ENCODE measurements around the gene IGFBP6. TPM values are rescaled to one million over a fixed set of nuclear protein-coding genes. Genes with fewer than 3 reads are reported as not detected.
"Not testable (repeated sequence)": the region's sequence is repeated elsewhere in the genome, so short reads cannot be mapped to it uniquely, and the experiment has no call there.

Gene IGFBP6
- total RNA-seq, 2 experiments from 2014 or later: 2.0 to 2.3 TPM

DNA sequence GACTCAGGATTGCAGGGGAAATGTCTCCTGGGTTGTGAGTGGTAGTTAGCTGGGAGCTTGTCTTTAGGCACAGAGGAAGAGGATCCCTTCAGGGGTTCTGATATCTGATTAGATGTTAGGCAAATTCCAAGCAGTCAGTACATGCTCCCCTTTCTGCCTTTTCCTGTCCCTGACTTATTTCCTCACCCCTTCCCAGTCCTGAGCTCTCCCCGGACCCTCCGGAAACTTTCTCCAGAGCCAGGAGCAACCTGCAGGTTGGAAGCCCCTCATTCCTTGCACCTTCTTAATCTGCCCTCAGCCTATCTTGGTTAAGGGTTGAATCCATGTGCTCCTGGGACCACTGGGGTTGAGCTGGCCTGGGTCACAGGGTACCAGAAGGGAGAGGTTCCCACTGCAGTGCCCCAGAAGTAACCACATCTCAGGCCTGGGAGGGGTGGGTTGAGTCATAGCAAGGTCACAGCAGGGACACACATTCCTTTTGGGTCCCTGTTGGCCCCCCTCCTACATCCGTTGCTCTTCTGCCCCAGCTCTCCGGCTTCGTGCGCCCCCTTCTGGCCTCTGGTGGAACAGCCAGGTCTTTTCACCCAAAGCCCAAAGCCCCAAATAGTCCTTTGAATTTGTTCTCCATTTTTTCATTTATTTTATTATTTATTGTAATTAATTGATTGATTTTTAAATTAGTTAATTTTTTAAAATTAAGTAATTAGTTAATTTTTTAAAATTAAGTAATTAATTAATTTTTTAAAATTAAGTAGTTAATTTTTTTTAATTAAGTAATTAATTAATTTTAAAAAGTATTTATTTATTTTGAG is 1.8 kb downstream of the IGFBP6 start:
- H3K9me3 Mint-ChIP-seq: no peaks in the 10 kb centered on the region
- H3K4me1 Mint-ChIP-seq: peaks cover 62% of the 10 kb centered on the region
- H3K4me3 Mint-ChIP-seq: peak overlapping the region; percentile 80
- peak; percentile 91 for DNase-seq
- POLR2A ChIA-PET: interaction anchor here (0.5 to 3.4 kb wide), 7 partner anchors 20 to 201 kb away, joined by 3 to 28 read pairs (median 5); partner anchors contain the start of genes EIF4B and SPRYD3
- ATAC-seq (ENCODE audit: low read depth): peak; percentile 26
- H3K36me3 Mint-ChIP-seq: peaks cover under 1% of the 10 kb centered on the region
- peak overlapping the region; percentile 92 for H3K27ac Mint-ChIP-seq
- peaks cover 2% of the 10 kb centered on the region for H3K27me3 Mint-ChIP-seq

DNA sequence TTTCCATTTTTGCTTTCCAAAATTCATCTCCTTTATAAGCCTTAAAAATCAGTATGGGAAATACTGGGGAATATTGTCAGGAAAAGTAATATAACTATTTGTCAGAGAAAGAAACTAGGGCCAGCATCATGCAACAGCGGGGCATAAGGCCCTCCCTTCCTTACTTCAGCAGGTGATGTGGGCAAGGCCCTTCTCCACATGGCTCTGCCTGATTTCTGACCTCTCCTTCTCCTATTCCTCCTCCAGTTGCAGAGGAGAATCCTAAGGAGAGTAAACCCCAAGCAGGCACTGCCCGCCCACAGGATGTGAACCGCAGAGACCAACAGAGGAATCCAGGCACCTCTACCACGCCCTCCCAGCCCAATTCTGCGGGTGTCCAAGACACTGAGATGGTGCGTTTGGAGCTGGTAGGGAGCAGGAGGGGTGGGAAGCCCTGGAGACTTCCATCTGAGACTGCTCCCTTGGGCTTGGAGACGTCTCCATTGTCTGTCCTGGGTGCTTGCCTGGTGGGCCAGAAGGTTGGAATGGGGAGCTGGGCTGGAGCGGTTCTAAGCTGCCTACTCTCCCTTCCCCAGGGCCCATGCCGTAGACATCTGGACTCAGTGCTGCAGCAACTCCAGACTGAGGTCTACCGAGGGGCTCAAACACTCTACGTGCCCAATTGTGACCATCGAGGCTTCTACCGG is 3.1 kb downstream of the IGFBP6 start:
- peaks cover 68% of the 10 kb centered on the region for H3K4me1 Mint-ChIP-seq
- no peaks in the 10 kb centered on the region for H3K9me3 Mint-ChIP-seq
- H3K27ac Mint-ChIP-seq: peak overlapping the region; percentile 18
- POLR2A ChIA-PET: interaction anchor here (3.4 kb wide), 1 partner anchor 34 kb away, joined by 25 read pairs; no protein-coding TSS in a partner anchor
- ATAC-seq (ENCODE audit: low read depth) (no peak), DNase-seq (no peak)
- H3K27me3 Mint-ChIP-seq: peaks cover 2% of the 10 kb centered on the region
- H3K4me3 Mint-ChIP-seq: no peak overlapping the region
- peaks cover 8% of the 10 kb centered on the region for H3K36me3 Mint-ChIP-seq

DNA sequence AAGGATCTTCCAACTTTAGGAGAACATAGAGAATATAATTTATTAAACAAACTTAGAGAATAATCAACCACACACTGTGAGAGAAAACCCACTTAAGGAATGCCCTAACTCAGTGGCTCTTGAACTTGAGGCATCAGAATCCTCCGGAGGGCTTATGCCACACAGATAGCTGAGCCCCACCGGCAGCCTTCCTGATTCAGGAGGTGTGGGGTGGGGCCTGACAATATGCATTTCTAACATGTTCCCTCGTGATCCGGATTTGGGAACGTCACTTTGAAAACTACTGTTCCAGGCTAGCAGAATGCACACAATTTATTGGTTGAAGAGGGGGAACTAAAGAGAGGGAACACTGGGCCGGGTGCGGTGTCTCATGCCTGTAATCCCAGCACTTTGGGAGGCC is 3.8 kb downstream of the IGFBP6 start:
- Mint-ChIP-seq H3K27ac (peak overlapping the region; percentile 70), H3K36me3 (peaks cover 11% of the 10 kb centered on the region), H3K27me3 (peaks cover 2% of the 10 kb centered on the region), H3K9me3 (no peaks in the 10 kb centered on the region), H3K4me1 (peaks cover 66% of the 10 kb centered on the region), H3K4me3 (peak overlapping the region; percentile 44)
- no peak for ATAC-seq (ENCODE audit: low read depth)
- POLR2A ChIA-PET: interaction anchor here (3.1 kb wide), 1 partner anchor 22 kb away, joined by 32 read pairs; the partner anchor contains the start of gene SPRYD3
- no peak for DNase-seq

- no peak for ATAC-seq (ENCODE audit: low read depth)
- peaks cover 14% of the 10 kb centered on the region for H3K36me3 Mint-ChIP-seq
- POLR2A ChIA-PET: interaction anchor here (0.7 to 3.1 kb wide), 14 partner anchors 18 to 277 kb away, joined by 3 to 32 read pairs (median 6); partner anchors contain the start of genes CSAD, EIF4B, SP1 and SPRYD3
- H3K27me3 Mint-ChIP-seq: no peaks in the 10 kb centered on the region
- H3K4me3 Mint-ChIP-seq: peak overlapping the region; percentile 41
- DNase-seq: no peak
- peak overlapping the region; percentile 94 for H3K27ac Mint-ChIP-seq
- no peaks in the 10 kb centered on the region for H3K9me3 Mint-ChIP-seq
- peaks cover 60% of the 10 kb centered on the region for H3K4me1 Mint-ChIP-seq
Measured at GRCh38 chr12:53101931-53102781, 4.7 kb downstream of the IGFBP6 start.

GRCh38 chr12:53102883-53103807 is 5.7 kb downstream of the IGFBP6 start, which contains the start of gene SOAT2:
Gene SOAT2 (plus strand): TSS chr12:53103486. CDS start chr12:53103578, 92 bp downstream.
- H3K27ac Mint-ChIP-seq: peak within 1 kb of the TSS; percentile 94
- POLR2A ChIA-PET: interaction anchor here (0.5 to 3.1 kb wide), 24 partner anchors 18 to 396 kb away, joined by 3 to 32 read pairs (median 4); partner anchors contain the start of genes AAAS, CSAD, EIF4B and ESPL1
- H3K9me3 Mint-ChIP-seq: no peaks in the 10 kb centered on the region
- H3K36me3 Mint-ChIP-seq: peaks cover 16% of the 10 kb centered on the region
- no peaks in the 10 kb centered on the region for H3K27me3 Mint-ChIP-seq
- ATAC-seq (ENCODE audit: low read depth): peak; percentile 84
- H3K4me1 Mint-ChIP-seq: peaks cover 57% of the 10 kb centered on the region
- peak within 1 kb of the TSS; percentile 69 for H3K4me3 Mint-ChIP-seq
- DNase-seq: peak; percentile 62

GRCh38 chr12:53103860-53104305 is 6.4 kb downstream of the IGFBP6 start:
- Mint-ChIP-seq H3K36me3 (peaks cover 16% of the 10 kb centered on the region), H3K9me3 (no peaks in the 10 kb centered on the region), H3K4me1 (peaks cover 50% of the 10 kb centered on the region)

DNA sequence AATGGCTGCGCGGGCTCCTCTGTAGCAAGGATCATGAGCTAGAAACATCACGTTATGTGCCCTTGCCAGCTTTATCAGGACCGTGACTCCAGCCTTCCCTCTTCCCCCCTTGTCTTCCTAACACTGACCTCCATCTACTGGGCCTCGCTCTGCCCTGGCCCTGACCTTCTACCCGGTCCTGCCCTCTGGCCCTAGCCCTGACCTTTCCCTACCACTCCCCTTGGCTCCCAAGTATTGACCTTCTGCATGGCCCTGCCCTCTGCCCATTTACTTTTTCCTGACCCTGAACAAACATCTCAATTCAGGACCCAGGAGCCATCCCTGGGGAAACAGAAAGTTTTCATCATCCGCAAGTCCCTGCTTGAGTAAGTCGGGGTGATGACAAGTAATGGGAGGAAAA is 7.8 kb downstream of the IGFBP6 start:
- POLR2A ChIA-PET: no interaction called here
- ATAC-seq (ENCODE audit: low read depth) (no peak), DNase-seq (no peak)
- H3K36me3 Mint-ChIP-seq: peaks cover 19% of the 10 kb centered on the region
- peaks cover 43% of the 10 kb centered on the region for H3K4me1 Mint-ChIP-seq
- H3K4me3 Mint-ChIP-seq: peak overlapping the region; percentile 55
- no peaks in the 10 kb centered on the region for H3K9me3 Mint-ChIP-seq
- H3K27me3 Mint-ChIP-seq: no peaks in the 10 kb centered on the region
- peak overlapping the region; percentile 65 for H3K27ac Mint-ChIP-seq

More at GRCh38 chr12:53103860-53104305, 6.4 kb downstream of the IGFBP6 start:
- no peaks in the 10 kb centered on the region for H3K27me3 Mint-ChIP-seq
- H3K27ac Mint-ChIP-seq: peak overlapping the region; percentile 94
- peak; percentile 41 for ATAC-seq (ENCODE audit: low read depth)
- DNase-seq: peak; percentile 56
- POLR2A ChIA-PET: interaction anchor here (0.6 to 3.1 kb wide), 19 partner anchors 19 to 896 kb away, joined by 3 to 32 read pairs (median 5); partner anchors contain the start of genes CSAD, EIF4B, ESPL1 and HOXC9
- H3K4me3 Mint-ChIP-seq: peak overlapping the region; percentile 69

GRCh38 chr12:53105712-53106439 is 8.4 kb downstream of the IGFBP6 start:
- Mint-ChIP-seq H3K4me3 (peak overlapping the region; percentile 55), H3K27ac (peak overlapping the region; percentile 65)

DNA sequence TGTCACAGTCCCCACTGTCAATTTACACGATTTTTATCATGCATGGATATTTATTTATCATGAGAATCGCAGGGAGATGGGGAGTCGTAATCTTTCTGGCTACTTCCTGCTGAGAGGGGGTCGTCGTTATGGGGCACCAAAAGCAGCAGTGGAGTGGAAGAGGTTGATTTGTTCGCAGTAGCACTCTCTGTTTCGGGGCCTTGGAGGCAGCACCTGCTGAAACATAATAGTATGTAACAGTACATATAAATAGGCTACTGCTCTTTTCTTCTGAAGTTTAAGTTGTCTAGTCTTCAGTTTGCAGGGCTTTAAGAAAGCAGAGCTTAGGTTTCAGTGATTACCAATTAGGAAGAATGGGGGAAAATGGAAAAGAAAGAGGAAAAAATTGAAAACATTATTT is 9.7 kb downstream of the IGFBP6 start:
- POLR2A ChIA-PET: no interaction called here
- no peaks in the 10 kb centered on the region for H3K9me3 Mint-ChIP-seq
- ATAC-seq (ENCODE audit: low read depth): no peak
- no peaks in the 10 kb centered on the region for H3K27me3 Mint-ChIP-seq
- H3K4me1 Mint-ChIP-seq: peaks cover 29% of the 10 kb centered on the region
- DNase-seq: no peak
- H3K36me3 Mint-ChIP-seq: peaks cover 19% of the 10 kb centered on the region
- no peak overlapping the region for H3K4me3 Mint-ChIP-seq
- H3K27ac Mint-ChIP-seq: no peak overlapping the region

More at GRCh38 chr12:53105712-53106439, 8.4 kb downstream of the IGFBP6 start:
- H3K4me1 Mint-ChIP-seq: peaks cover 39% of the 10 kb centered on the region
- no peaks in the 10 kb centered on the region for H3K9me3 Mint-ChIP-seq
- POLR2A ChIA-PET: interaction anchor here (0.5 kb wide), 1 partner anchor 250 kb away, joined by 3 read pairs; no protein-coding TSS in a partner anchor
- no peaks in the 10 kb centered on the region for H3K27me3 Mint-ChIP-seq
- DNase-seq (no peak), ATAC-seq (ENCODE audit: low read depth) (no peak)
- peaks cover 19% of the 10 kb centered on the region for H3K36me3 Mint-ChIP-seq

GRCh38 chr12:53112431-53112830 is 15.0 kb downstream of the IGFBP6 start:
- not testable (repeated sequence) for H3K27me3 Mint-ChIP-seq; H3K4me3 Mint-ChIP-seq; H3K36me3 Mint-ChIP-seq; H3K4me1 Mint-ChIP-seq; H3K9me3 Mint-ChIP-seq; ATAC-seq (ENCODE audit: low read depth); DNase-seq; H3K27ac Mint-ChIP-seq
- POLR2A ChIA-PET: interaction anchor here (0.6 kb wide), 1 partner anchor 267 kb away, joined by 3 read pairs; the partner anchor contains the start of gene SP1

- POLR2A ChIA-PET: no interaction called here
- H3K4me3 Mint-ChIP-seq: no peak overlapping the region
- peaks cover 4% of the 10 kb centered on the region for H3K36me3 Mint-ChIP-seq
- ATAC-seq (ENCODE audit: low read depth) (no peak), DNase-seq (no peak)
- no peaks in the 10 kb centered on the region for H3K27me3 Mint-ChIP-seq
- H3K9me3 Mint-ChIP-seq: no peaks in the 10 kb centered on the region
- H3K4me1 Mint-ChIP-seq: no peaks in the 10 kb centered on the region
- no peak overlapping the region for H3K27ac Mint-ChIP-seq
Measured at GRCh38 chr12:53113136-53113705, 15.8 kb downstream of the IGFBP6 start.
